HL-60 (cell line): ENCODE results near the gene SH3TC2.

Experiments
- DNase-seq, 2 experiments: peaks; one replicate each; pipeline ENCODE4 v3.0.0-alpha.2; 2010 to 2020; ENCODE audit warnings: low read depth in 1 of 2, low spot score in 1 of 2
- H3K27ac ChIP-seq: fragments of 250-450 bp; sonication (Bioruptor Pico); replicated peaks from 2 replicates; pipeline ENCODE4 v1.5.1; 2020; ENCODE audit warnings: mild to moderate bottlenecking, moderate library complexity
- H3K27me3 ChIP-seq: fragments of 250-450 bp; sonication (Bioruptor Pico); 2 replicates; pipeline ENCODE4 v1.5.1; 2021; ENCODE audit warnings: mild to moderate bottlenecking, moderate library complexity; ENCODE audit not compliant: insufficient read depth, poor library complexity, severe bottlenecking
- H3K4me3 ChIP-seq: replicated peaks from 2 replicates; pipeline ENCODE4 v1.5.1; 2011; ENCODE audit warnings: mild to moderate bottlenecking, control low read depth, low read length; ENCODE audit not compliant: insufficient read depth
- GABPA ChIP-seq: IDR thresholded peaks from 2 replicates; pipeline ENCODE4 v1.6.1; 2012; ENCODE audit warnings: low read depth
- POLR2AphosphoS5 ChIP-seq: IDR thresholded peaks from 2 replicates; pipeline ENCODE4 v1.6.1; 2012; ENCODE audit warnings: low read depth
- REST ChIP-seq: IDR thresholded peaks from 2 replicates; pipeline ENCODE4 v1.6.1; 2012; ENCODE audit warnings: low read depth; ENCODE audit not compliant: insufficient replicate concordance
- SPI1 ChIP-seq: IDR thresholded peaks from 2 replicates; pipeline ENCODE4 v1.6.1; 2012; ENCODE audit warnings: low read depth, mild to moderate bottlenecking, borderline replicate concordance
- TF ChIP-seq, protein P1 (sequence below): IDR thresholded peaks from one replicate; pipeline ENCODE4 v1.5.1; 2011; ENCODE audit warnings: low read length, control low read depth, inconsistent platforms; ENCODE audit not compliant: insufficient read depth

Gene SH3TC2

GRCh38 chr5:149048811-149049210, 14.1 kb downstream of the SH3TC2 start:
- DNase-seq, result no peak
- Histone ChIP-seq H3K27ac (no peak overlapping the region), H3K4me3 (no peak overlapping the region), H3K27me3 (no peaks in the 10 kb centered on the region)
- TF ChIP-seq POLR2AphosphoS5 (no peak), GABPA (no peak), SPI1 (no peak), REST (no peak)
- TF ChIP-seq, protein P1, sequence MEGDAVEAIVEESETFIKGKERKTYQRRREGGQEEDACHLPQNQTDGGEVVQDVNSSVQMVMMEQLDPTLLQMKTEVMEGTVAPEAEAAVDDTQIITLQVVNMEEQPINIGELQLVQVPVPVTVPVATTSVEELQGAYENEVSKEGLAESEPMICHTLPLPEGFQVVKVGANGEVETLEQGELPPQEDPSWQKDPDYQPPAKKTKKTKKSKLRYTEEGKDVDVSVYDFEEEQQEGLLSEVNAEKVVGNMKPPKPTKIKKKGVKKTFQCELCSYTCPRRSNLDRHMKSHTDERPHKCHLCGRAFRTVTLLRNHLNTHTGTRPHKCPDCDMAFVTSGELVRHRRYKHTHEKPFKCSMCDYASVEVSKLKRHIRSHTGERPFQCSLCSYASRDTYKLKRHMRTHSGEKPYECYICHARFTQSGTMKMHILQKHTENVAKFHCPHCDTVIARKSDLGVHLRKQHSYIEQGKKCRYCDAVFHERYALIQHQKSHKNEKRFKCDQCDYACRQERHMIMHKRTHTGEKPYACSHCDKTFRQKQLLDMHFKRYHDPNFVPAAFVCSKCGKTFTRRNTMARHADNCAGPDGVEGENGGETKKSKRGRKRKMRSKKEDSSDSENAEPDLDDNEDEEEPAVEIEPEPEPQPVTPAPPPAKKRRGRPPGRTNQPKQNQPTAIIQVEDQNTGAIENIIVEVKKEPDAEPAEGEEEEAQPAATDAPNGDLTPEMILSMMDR, result no peak

- no peak overlapping the region for H3K27ac ChIP-seq
- DNase-seq, result no peak
- no peaks in the 10 kb centered on the region for H3K27me3 ChIP-seq
- no peak overlapping the region for H3K4me3 ChIP-seq
- TF ChIP-seq REST (no peak), GABPA (no peak), POLR2AphosphoS5 (no peak), SPI1 (no peak)
- TF ChIP-seq, protein P1, result no peak
Observed at GRCh38 chr5:149047462-149047861, 15.4 kb downstream of the SH3TC2 start.

GRCh38 chr5:149046196-149046829, 16.5 kb downstream of the SH3TC2 start:
- TF ChIP-seq POLR2AphosphoS5 (no peak), REST (no peak), GABPA (no peak), SPI1 (no peak)
- TF ChIP-seq, protein P1, result no peak
- Histone ChIP-seq H3K27ac (no peak overlapping the region), H3K4me3 (no peak overlapping the region), H3K27me3 (no peaks in the 10 kb centered on the region)
- no peak for DNase-seq
